ENCODE measurements around the gene NUP37. TPM values are rescaled to one million over a fixed set of nuclear protein-coding genes. Genes with fewer than 3 reads are reported as not detected.

NUP37 gene
- total RNA-seq, 1 donor = 36.2 TPM

GRCh38 chr12:102120886-102121285 lies 972 bp upstream of the NUP37 start:
- peak overlapping the region; percentile 86 for H3K4me3 ChIP-seq (ENCODE audit: low read depth, low read length)
- no peak for TF ChIP-seq CTCF (IDR thresholded peaks at IDR 0.05; ENCODE audit: insufficient read depth, low read length)
- DNase-seq (ENCODE audit: low read depth) = peak; percentile 17

GRCh38 chr12:102120564-102120873 lies 605 bp upstream of the NUP37 start:
- peak overlapping the region; percentile 86 for H3K4me3 ChIP-seq (ENCODE audit: low read depth, low read length)
- no peak for TF ChIP-seq CTCF (IDR thresholded peaks at IDR 0.05; ENCODE audit: insufficient read depth, low read length)
- no peak for DNase-seq (ENCODE audit: low read depth)

GRCh38 chr12:102118874-102119273 lies 1.0 kb downstream of the NUP37 start:
- no peak for TF ChIP-seq CTCF (IDR thresholded peaks at IDR 0.05; ENCODE audit: insufficient read depth, low read length)
- H3K4me3 ChIP-seq (ENCODE audit: low read depth, low read length) = peak overlapping the region; percentile 86
- DNase-seq (ENCODE audit: low read depth) = no peak

GRCh38 chr12:102116392-102116791 lies 3.5 kb downstream of the NUP37 start:
- no peak for DNase-seq (ENCODE audit: low read depth)
- no peak for TF ChIP-seq CTCF (IDR thresholded peaks at IDR 0.05; ENCODE audit: insufficient read depth, low read length)
- H3K4me3 ChIP-seq (ENCODE audit: low read depth, low read length) = no peak overlapping the region

- H3K4me3 ChIP-seq (ENCODE audit: low read depth, low read length) = no peak overlapping the region
- DNase-seq (ENCODE audit: low read depth) = no peak
- TF ChIP-seq CTCF (IDR thresholded peaks at IDR 0.05; ENCODE audit: insufficient read depth, low read length) = no peak
Observed at GRCh38 chr12:102114212-102114611, 5.7 kb downstream of the NUP37 start.

- no peak for TF ChIP-seq CTCF (IDR thresholded peaks at IDR 0.05; ENCODE audit: insufficient read depth, low read length)
Observed at GRCh38 chr12:102110782-102111181, 9.1 kb downstream of the NUP37 start.

GRCh38 chr12:102107970-102108369 lies 11.9 kb downstream of the NUP37 start:
- TF ChIP-seq CTCF (IDR thresholded peaks at IDR 0.05; ENCODE audit: insufficient read depth, low read length) = no peak
- no peak overlapping the region for H3K4me3 ChIP-seq (ENCODE audit: low read depth, low read length)
- DNase-seq (ENCODE audit: low read depth) = peak; percentile 12

More at GRCh38 chr12:102110782-102111181, 9.1 kb downstream of the NUP37 start:
- DNase-seq (ENCODE audit: low read depth) = no peak
- H3K4me3 ChIP-seq (ENCODE audit: low read depth, low read length) = no peak overlapping the region
